Central memory CD4-positive, alpha-beta T cell (primary cell): ENCODE measurements around the gene VWC2L.

ENCODE experiments used
- DNase-seq: peaks from one replicate; pipeline ENCODE4 v3.0.0; 2022

Gene VWC2L

GRCh38 chr2:214543386-214543955 is 132.6 kb downstream of the VWC2L start:
- DNase-seq = no peak

GRCh38 chr2:214545898-214546542 is 135.2 kb downstream of the VWC2L start:
- DNase-seq = no peak

- DNase-seq = no peak
Measured at GRCh38 chr2:214547931-214548330, 137.1 kb downstream of the VWC2L start.

- DNase-seq = no peak
Measured at GRCh38 chr2:214549946-214550345, 139.1 kb downstream of the VWC2L start.

- DNase-seq = no peak
Measured at GRCh38 chr2:214550786-214551185, 139.9 kb downstream of the VWC2L start.

GRCh38 chr2:214557884-214558283 is 147.0 kb downstream of the VWC2L start:
- no peak for DNase-seq

GRCh38 chr2:214558341-214558740 is 147.5 kb downstream of the VWC2L start:
- no peak for DNase-seq

GRCh38 chr2:214560176-214560575 is 149.3 kb downstream of the VWC2L start:
- DNase-seq = no peak

- DNase-seq = no peak
Measured at GRCh38 chr2:214560618-214561190, 149.8 kb downstream of the VWC2L start.

- DNase-seq = no peak
Measured at GRCh38 chr2:214565246-214565645, 154.4 kb downstream of the VWC2L start.

- DNase-seq = no peak
Measured at GRCh38 chr2:214566457-214566856, 155.6 kb downstream of the VWC2L start.

GRCh38 chr2:214569419-214570035 is 158.7 kb downstream of the VWC2L start:
- no peak for DNase-seq

- no peak for DNase-seq
Measured at GRCh38 chr2:214574084-214574781, 163.4 kb downstream of the VWC2L start.

GRCh38 chr2:214575030-214575429 is 164.2 kb downstream of the VWC2L start:
- DNase-seq = no peak

- DNase-seq = no peak
Measured at GRCh38 chr2:214575465-214575864, 164.6 kb downstream of the VWC2L start.

- DNase-seq = no peak
Measured at GRCh38 chr2:214577769-214578168, 166.9 kb downstream of the VWC2L start.

GRCh38 chr2:214578442-214578841 is 167.6 kb downstream of the VWC2L start:
- DNase-seq = no peak

GRCh38 chr2:214579035-214579434 is 168.2 kb downstream of the VWC2L start:
- DNase-seq = no peak

- DNase-seq = no peak
Measured at GRCh38 chr2:214587442-214587841, 176.6 kb downstream of the VWC2L start.

GRCh38 chr2:214591366-214591765 is 180.5 kb downstream of the VWC2L start:
- no peak for DNase-seq

- DNase-seq = no peak
Measured at GRCh38 chr2:214592011-214592410, 181.2 kb downstream of the VWC2L start.

- no peak for DNase-seq
Measured at GRCh38 chr2:214593727-214594126, 182.9 kb downstream of the VWC2L start.

GRCh38 chr2:214601852-214602633 is 191.2 kb downstream of the VWC2L start:
- DNase-seq = no peak
